GM12892 (cell line): ENCODE measurements around the gene GSX1.

ENCODE experiments used
- POLR2A ChIP-seq: IDR thresholded peaks from 2 replicates; pipeline ENCODE4 v1.6.1; 2011; ENCODE audit warnings: low read depth, low read length, control low read depth
- POLR2AphosphoS5 ChIP-seq: IDR thresholded peaks from 2 replicates; pipeline ENCODE4 v1.6.1; 2011; ENCODE audit warnings: low read depth, low read length, control low read depth
- TAF1 ChIP-seq: IDR thresholded peaks from 2 replicates; pipeline ENCODE4 v1.6.1; 2011; ENCODE audit warnings: low read depth, mild to moderate bottlenecking, control low read depth, low read length, borderline replicate concordance

GRCh38 chr13:27744801-27745200 lies 47.5 kb upstream of the GSX1 start:
- TF ChIP-seq TAF1 (no peak), POLR2A (no peak), POLR2AphosphoS5 (no peak)
